K562 (cell line): Measurements from ENCODE around the gene CHD8. TPM values are rescaled to one million over a fixed set of nuclear protein-coding genes. Genes with fewer than 3 reads are reported as not detected.

Experiments used
- E4F1 ChIP-seq: fragments of 250-450 bp; sonication (Bioruptor Pico); IDR thresholded peaks from 2 replicates; pipeline ENCODE4 v1.5.0; 2021; ENCODE audit warnings: mild to moderate bottlenecking, borderline replicate concordance
- GABPB1 ChIP-seq: sonication (generic); formaldehyde crosslinking; IDR thresholded peaks from 2 replicates; pipeline ENCODE4 v1.8.0; 2022; ENCODE audit warnings: mild to moderate bottlenecking, missing genetic modification reagents
- HNRNPH1 ChIP-seq: fragments of 200-400 bp; formaldehyde crosslinking; optimal IDR thresholded peaks from 2 replicates; pipeline ENCODE3; 2017; ENCODE audit warnings: low read depth, mild to moderate bottlenecking, low read length, moderate library complexity
- MEF2A ChIP-seq: IDR thresholded peaks from 2 replicates; pipeline ENCODE4 v1.6.1; 2011; ENCODE audit warnings: low read depth, mild to moderate bottlenecking, low read length, moderate library complexity; ENCODE audit not compliant: control insufficient read depth
- POLR2AphosphoS2 ChIP-seq: IDR thresholded peaks from 2 replicates; pipeline ENCODE4 v1.6.1; 2012; ENCODE audit warnings: low read length, improper control_type of control experiment
- PYGO2 ChIP-seq: fragments of 450-650 bp; IDR thresholded peaks from 2 replicates; pipeline ENCODE4 v1.6.1; 2016; ENCODE audit warnings: mild to moderate bottlenecking, missing genetic modification characterization, moderate library complexity, missing compliant biosample characterization
- RAD21 ChIP-seq, 2 experiments: fragments of 250-450 bp in 1 of 2; fragments of 450-650 bp in 1 of 2; sonication (Bioruptor Pico) in 1 of 2; formaldehyde crosslinking in 1 of 2; IDR thresholded peaks in 1 of 2; conservative IDR thresholded peaks in 1 of 2; 2 replicates each; pipeline versions ENCODE4 v1.4.0 to v1.8.0; 2020 to 2022; ENCODE audit warnings: mild to moderate bottlenecking in 2 of 2, moderate library complexity in 1 of 2
- RB1 ChIP-seq: fragments of 450-650 bp; IDR thresholded peaks from 2 replicates; pipeline ENCODE4 v1.6.1; 2017; ENCODE audit warnings: low read depth, mild to moderate bottlenecking
- SMC3 ChIP-seq: conservative IDR thresholded peaks from 2 replicates; pipeline ENCODE4 v1.6.1; 2011; ENCODE audit warnings: low read depth, low read length, improper control_type of control experiment; ENCODE audit not compliant: insufficient read depth
- ZEB2 ChIP-seq: fragments of 450-650 bp; IDR thresholded peaks from 2 replicates; pipeline ENCODE4 v1.6.1; 2016
- ZNF518B ChIP-seq: fragments of 250-450 bp; sonication (Bioruptor Pico); IDR thresholded peaks from 2 replicates; pipeline ENCODE4 v1.5.0; 2021; ENCODE audit warnings: mild to moderate bottlenecking, moderate library complexity
- ZNF57 ChIP-seq: fragments of 450-650 bp; formaldehyde crosslinking; IDR thresholded peaks from 2 replicates; pipeline ENCODE4 v1.4.0; 2020; ENCODE audit warnings: mild to moderate bottlenecking, moderate library complexity
- polyA plus RNA-seq, 8 experiments: library from polyadenylated mRNA; depleted of rRNA in 4 of 8; stranded (reverse) in 5 of 8; unstranded in 3 of 8; fragments of >200 nt; fragmentation: Nextera tagmentation in 2 of 8; fragmentation: Illumina TruSeq in 1 of 8; extraction: Ambion mirVana in 2 of 8; extraction: Trizol in 1 of 8; gene quantifications; 2 replicates each; pipeline versions ENCODE4 v1.2.1 to v1.2.3, GENCODE V29; 2011 to 2014; ENCODE audit warnings: inconsistent platforms in 1 of 8, missing spikeins in 1 of 8
- total RNA-seq, 7 experiments: library from RNA; depleted of rRNA in 6 of 7; stranded (reverse); fragments of >200 nt in 6 of 7; fragmentation: Illumina TruSeq in 2 of 7; extraction: Trizol in 2 of 7; gene quantifications; 2 replicates each; pipeline versions ENCODE4 v1.2.1 to v1.2.3, GENCODE V29; 2011 to 2021; ENCODE audit warnings: low replicate concordance in 1 of 7
- TF ChIP-seq, protein P1 (sequence below), 2 experiments: fragments of 450-650 bp; IDR thresholded peaks; 2 replicates each; pipeline ENCODE4 v1.6.1; 2018; ENCODE audit warnings: mild to moderate bottlenecking in 2 of 2, low read depth in 1 of 2; ENCODE audit not compliant: partially characterized antibody in 2 of 2
- TF ChIP-seq, protein P2 (sequence below): fragments of 450-650 bp; formaldehyde crosslinking; IDR thresholded peaks from 2 replicates; pipeline ENCODE4 v1.4.0; 2020; ENCODE audit warnings: mild to moderate bottlenecking, moderate library complexity

The CHD8 gene
- total and polyA plus RNA-seq, 9 of the 15 experiments (the other 6 are each of a cell fraction or from before 2014, with no cell fraction given), result 11.1 to 51.2 (median 32.8) TPM

- TF ChIP-seq GABPB1 (no peak), MEF2A (no peak), ZNF518B (CRISPR knock-in tag) (no peak), HNRNPH1 (no peak), SMC3 (peak; percentile 38; the same call in 1 of the 2 replicates), ZNF57 (CRISPR knock-in tag) (no peak), RAD21 (CRISPR knock-in tag; conservative IDR thresholded peaks at IDR 0.05 in 1 of 2, IDR thresholded peaks at IDR 0.05 in 1 of 2) (peak; percentile 38 to 63; a peak in 3 of 4 replicates), E4F1 (CRISPR knock-in tag) (no peak), PYGO2 (tag) (no peak), POLR2AphosphoS2 (no peak), ZEB2 (no peak), RB1 (no peak)
- TF ChIP-seq, protein P1, sequence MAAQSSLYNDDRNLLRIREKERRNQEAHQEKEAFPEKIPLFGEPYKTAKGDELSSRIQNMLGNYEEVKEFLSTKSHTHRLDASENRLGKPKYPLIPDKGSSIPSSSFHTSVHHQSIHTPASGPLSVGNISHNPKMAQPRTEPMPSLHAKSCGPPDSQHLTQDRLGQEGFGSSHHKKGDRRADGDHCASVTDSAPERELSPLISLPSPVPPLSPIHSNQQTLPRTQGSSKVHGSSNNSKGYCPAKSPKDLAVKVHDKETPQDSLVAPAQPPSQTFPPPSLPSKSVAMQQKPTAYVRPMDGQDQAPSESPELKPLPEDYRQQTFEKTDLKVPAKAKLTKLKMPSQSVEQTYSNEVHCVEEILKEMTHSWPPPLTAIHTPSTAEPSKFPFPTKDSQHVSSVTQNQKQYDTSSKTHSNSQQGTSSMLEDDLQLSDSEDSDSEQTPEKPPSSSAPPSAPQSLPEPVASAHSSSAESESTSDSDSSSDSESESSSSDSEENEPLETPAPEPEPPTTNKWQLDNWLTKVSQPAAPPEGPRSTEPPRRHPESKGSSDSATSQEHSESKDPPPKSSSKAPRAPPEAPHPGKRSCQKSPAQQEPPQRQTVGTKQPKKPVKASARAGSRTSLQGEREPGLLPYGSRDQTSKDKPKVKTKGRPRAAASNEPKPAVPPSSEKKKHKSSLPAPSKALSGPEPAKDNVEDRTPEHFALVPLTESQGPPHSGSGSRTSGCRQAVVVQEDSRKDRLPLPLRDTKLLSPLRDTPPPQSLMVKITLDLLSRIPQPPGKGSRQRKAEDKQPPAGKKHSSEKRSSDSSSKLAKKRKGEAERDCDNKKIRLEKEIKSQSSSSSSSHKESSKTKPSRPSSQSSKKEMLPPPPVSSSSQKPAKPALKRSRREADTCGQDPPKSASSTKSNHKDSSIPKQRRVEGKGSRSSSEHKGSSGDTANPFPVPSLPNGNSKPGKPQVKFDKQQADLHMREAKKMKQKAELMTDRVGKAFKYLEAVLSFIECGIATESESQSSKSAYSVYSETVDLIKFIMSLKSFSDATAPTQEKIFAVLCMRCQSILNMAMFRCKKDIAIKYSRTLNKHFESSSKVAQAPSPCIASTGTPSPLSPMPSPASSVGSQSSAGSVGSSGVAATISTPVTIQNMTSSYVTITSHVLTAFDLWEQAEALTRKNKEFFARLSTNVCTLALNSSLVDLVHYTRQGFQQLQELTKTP (IDR thresholded peaks at IDR 0.05; ENCODE audit: low read depth in 1 of 2, partially characterized antibody in 2 of 2), result no peak
- TF ChIP-seq, protein P2, sequence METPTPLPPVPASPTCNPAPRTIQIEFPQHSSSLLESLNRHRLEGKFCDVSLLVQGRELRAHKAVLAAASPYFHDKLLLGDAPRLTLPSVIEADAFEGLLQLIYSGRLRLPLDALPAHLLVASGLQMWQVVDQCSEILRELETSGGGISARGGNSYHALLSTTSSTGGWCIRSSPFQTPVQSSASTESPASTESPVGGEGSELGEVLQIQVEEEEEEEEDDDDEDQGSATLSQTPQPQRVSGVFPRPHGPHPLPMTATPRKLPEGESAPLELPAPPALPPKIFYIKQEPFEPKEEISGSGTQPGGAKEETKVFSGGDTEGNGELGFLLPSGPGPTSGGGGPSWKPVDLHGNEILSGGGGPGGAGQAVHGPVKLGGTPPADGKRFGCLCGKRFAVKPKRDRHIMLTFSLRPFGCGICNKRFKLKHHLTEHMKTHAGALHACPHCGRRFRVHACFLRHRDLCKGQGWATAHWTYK (CRISPR knock-in tag), result no peak
These were observed 42.9 kb upstream of the CHD8 start (continued) for GRCh38 chr14:21498540-21499526.
